Right atrium auricular region (tissue), 2 donors: ENCODE data around the gene B3GALT6. TPM values are rescaled to one million over a fixed set of nuclear protein-coding genes. Genes with fewer than 3 reads are reported as not detected.
"Not testable (repeated sequence)": the region's sequence is repeated elsewhere in the genome, so short reads cannot be mapped to it uniquely, and the experiment has no call there.

Experiments used
- DNase-seq: peaks from one replicate; pipeline ENCODE4 v3.0.0-alpha.2; 2019; ENCODE audit warnings: low spot score
- H3K27ac ChIP-seq, 2 donors: fragments of 200-600 bp; sonication (generic); 1 replicate in 1 of 2; 2 replicates in 1 of 2; pipeline ENCODE4 v1.5.1; 2016 to 2019
- H3K27me3 ChIP-seq, 2 donors: fragments of 200-600 bp; sonication (generic); one replicate each; pipeline versions ENCODE4 v1.5.1 to v1.6.0; 2017 to 2019
- H3K36me3 ChIP-seq: fragments of 200-600 bp; sonication (generic); one replicate; pipeline ENCODE4 v1.5.1; 2016
- H3K4me1 ChIP-seq, 2 donors: fragments of 200-600 bp; sonication (generic); one replicate each; pipeline versions ENCODE4 v1.5.1 to v1.6.0; 2017 to 2019
- H3K4me3 ChIP-seq, 2 donors: fragments of 200-600 bp; sonication (generic); 1 replicate in 1 of 2; 2 replicates in 1 of 2; pipeline ENCODE4 v1.5.1; 2017 to 2019; ENCODE audit warnings: mild to moderate bottlenecking in 1 of 2, moderate library complexity in 1 of 2
- H3K9me3 ChIP-seq, 2 donors: fragments of 200-600 bp; sonication (generic); one replicate each; pipeline ENCODE4 v1.5.1; 2019
- total RNA-seq, 2 donors: library from RNA; depleted of rRNA; stranded (reverse); fragments of >200 nt; gene quantifications; one replicate each; pipeline ENCODE4 v1.1.0, GENCODE V29; 2016
- TF ChIP-seq, protein P1 (sequence below), 2 donors: fragments of 200-600 bp; sonication (generic); IDR thresholded peaks; one replicate each; pipeline ENCODE4 v1.5.1; 2019; ENCODE audit warnings: antibody characterized with exemption in 2 of 2

Gene B3GALT6
- total RNA-seq, 2 donors from 2014 or later, result 16.1 to 19.7 TPM

DNA sequence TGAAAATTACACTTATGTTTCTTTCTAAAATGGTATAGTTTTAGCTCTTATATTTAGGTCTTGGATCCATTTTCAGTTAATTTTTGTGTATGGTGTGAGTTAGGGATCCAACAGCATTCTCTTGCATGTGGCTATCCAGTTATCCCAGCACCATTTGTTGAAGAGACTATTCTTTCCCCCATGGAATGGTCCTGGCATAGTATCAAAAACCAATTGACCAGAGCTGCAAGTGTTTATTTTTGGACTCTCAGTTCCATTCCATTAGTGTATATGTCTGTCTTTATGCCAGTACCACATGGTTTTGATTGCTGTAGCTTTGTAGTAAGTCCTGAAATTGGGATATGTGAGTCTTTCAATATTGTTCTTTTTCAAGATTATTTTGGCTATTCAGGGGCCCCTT is 44.1 kb upstream of the B3GALT6 start:
- Histone ChIP-seq H3K9me3 (no peaks in the 10 kb centered on the region), H3K36me3 (no peaks in the 10 kb centered on the region), H3K4me3 (no peak overlapping the region), H3K4me1 (no peaks in the 10 kb centered on the region), H3K27ac (no peak overlapping the region), H3K27me3 (no peaks in the 10 kb centered on the region)
- TF ChIP-seq, protein P1, sequence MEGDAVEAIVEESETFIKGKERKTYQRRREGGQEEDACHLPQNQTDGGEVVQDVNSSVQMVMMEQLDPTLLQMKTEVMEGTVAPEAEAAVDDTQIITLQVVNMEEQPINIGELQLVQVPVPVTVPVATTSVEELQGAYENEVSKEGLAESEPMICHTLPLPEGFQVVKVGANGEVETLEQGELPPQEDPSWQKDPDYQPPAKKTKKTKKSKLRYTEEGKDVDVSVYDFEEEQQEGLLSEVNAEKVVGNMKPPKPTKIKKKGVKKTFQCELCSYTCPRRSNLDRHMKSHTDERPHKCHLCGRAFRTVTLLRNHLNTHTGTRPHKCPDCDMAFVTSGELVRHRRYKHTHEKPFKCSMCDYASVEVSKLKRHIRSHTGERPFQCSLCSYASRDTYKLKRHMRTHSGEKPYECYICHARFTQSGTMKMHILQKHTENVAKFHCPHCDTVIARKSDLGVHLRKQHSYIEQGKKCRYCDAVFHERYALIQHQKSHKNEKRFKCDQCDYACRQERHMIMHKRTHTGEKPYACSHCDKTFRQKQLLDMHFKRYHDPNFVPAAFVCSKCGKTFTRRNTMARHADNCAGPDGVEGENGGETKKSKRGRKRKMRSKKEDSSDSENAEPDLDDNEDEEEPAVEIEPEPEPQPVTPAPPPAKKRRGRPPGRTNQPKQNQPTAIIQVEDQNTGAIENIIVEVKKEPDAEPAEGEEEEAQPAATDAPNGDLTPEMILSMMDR (IDR thresholded peaks at IDR 0.05), result no peak
- DNase-seq, result no peak

- no peak overlapping the region for H3K4me3 ChIP-seq
- no peak overlapping the region for H3K27ac ChIP-seq
- no peak for DNase-seq
- H3K36me3 ChIP-seq, result no peaks in the 10 kb centered on the region
- no peaks in the 10 kb centered on the region for H3K4me1 ChIP-seq
- H3K27me3 ChIP-seq, result no peaks in the 10 kb centered on the region
- no peaks in the 10 kb centered on the region for H3K9me3 ChIP-seq
- TF ChIP-seq, protein P1 (IDR thresholded peaks at IDR 0.05), result no peak
These were observed 42.9 kb upstream of the B3GALT6 start for GRCh38 chr1:1189111-1189510.

- TF ChIP-seq, protein P1 (IDR thresholded peaks at IDR 0.05), result no peak
- Histone ChIP-seq H3K36me3 (no peaks in the 10 kb centered on the region), H3K4me3 (no peak overlapping the region), H3K4me1 (no peaks in the 10 kb centered on the region), H3K27ac (no peak overlapping the region), H3K9me3 (peaks cover 0 to 7% of the 10 kb centered on the region in 2 donors), H3K27me3 (no peaks in the 10 kb centered on the region)
- DNase-seq, result no peak
These were observed 40.3 kb upstream of the B3GALT6 start for GRCh38 chr1:1191734-1192133.

DNA sequence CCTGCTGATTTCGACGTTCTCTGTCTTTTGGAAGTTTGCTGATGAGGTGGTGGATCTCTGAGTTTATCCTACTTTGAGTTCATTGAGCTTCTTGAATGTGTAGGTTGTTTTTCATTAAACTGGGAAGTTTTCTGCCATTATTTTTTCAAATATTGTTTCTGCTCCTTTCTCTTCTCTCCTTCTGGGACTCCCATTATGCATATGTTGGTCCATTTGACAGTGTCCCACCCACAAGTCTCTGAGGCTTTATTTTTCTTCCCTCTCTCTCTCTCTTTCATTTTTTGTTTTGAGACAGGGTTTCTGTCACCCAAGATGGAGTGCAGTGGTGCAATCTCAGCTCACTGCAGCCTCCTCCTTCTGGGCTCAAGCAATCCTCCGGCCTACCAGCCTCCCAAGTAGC is 37.3 kb upstream of the B3GALT6 start:
- TF ChIP-seq, protein P1 (IDR thresholded peaks at IDR 0.05), result no peak
- H3K27ac ChIP-seq, result no peak overlapping the region
- no peak for DNase-seq

DNA sequence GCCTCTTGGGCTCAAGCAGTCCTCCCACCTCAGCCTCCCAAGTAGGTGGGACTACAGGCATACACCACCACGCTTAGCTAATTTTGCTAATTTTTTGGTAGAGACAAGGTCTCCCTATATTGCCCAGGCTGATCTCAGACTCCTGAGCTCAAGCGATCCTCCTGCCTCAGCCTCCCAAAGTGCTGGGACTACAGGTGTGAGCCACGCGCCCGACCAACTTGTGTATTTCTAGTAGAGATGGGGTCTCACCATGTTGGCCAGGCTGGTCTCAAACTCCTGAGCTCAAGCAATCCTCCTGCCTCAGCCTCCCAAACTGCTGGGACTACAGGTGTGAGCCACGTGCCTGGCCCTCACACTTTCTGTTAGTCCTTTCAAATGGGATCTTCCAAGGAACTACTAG is 36.3 kb upstream of the B3GALT6 start:
- not testable (repeated sequence) for H3K36me3 ChIP-seq, H3K4me1 ChIP-seq, DNase-seq, H3K4me3 ChIP-seq, H3K27me3 ChIP-seq, H3K27ac ChIP-seq, H3K9me3 ChIP-seq

More for the DNA sequence above, 37.3 kb upstream of the B3GALT6 start:
- H3K9me3 ChIP-seq, result peaks cover 0 to 7% of the 10 kb centered on the region in 2 donors
- H3K36me3 ChIP-seq, result no peaks in the 10 kb centered on the region
- no peaks in the 10 kb centered on the region for H3K4me1 ChIP-seq
- no peak overlapping the region for H3K4me3 ChIP-seq
- no peaks in the 10 kb centered on the region for H3K27me3 ChIP-seq

DNA sequence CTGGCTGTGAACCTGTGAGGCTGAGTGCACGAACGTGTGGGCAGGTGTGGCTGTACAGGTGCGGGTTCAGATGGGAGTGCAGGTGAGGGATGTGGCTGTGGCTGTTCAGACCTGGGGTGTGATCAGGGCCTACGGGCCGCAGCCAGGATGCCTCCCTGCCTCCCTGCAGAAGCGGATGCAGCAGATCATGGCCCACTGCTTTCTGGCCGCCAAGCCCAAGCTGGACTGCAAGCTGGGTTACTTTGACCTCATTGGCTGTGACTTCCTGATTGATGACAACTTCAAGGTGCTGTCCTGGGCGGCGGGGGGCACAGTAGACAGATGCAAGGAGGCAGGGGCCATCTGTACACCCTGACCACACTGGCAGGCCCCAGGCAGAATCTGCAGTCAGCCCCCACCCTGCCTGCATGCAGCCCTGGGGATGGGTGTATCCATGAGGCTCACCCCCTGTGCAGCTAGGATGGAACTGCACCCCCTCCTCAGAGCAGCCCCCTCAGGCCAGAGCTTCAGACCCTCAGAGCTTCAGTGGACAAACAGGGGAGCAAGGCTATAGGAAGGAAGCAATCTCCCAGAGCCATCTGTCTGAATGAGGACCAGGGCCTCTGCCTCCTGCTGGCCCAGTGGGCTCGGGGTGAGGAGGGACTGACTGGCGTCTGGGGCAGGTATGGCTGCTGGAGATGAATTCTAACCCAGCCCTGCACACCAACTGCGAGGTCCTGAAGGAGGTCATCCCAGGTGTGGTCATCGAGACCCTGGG is 35.4 kb upstream of the B3GALT6 start:
- no peak for DNase-seq
- H3K27ac ChIP-seq, result no peak overlapping the region
- TF ChIP-seq, protein P1 (IDR thresholded peaks at IDR 0.05), result no peak
- no peaks in the 10 kb centered on the region for H3K27me3 ChIP-seq
- H3K36me3 ChIP-seq, result no peaks in the 10 kb centered on the region
- no peak overlapping the region for H3K4me3 ChIP-seq
- H3K4me1 ChIP-seq, result peaks cover 0 to 11% of the 10 kb centered on the region in 2 donors
- H3K9me3 ChIP-seq, result peaks cover 0 to 7% of the 10 kb centered on the region in 2 donors
